Heart left ventricle (tissue), 16 donors: ENCODE measurements around the gene SECTM1. TPM values are rescaled to one million over a fixed set of nuclear protein-coding genes. Genes with fewer than 3 reads are reported as not detected.
A peak's percentile ranks its signal among the peaks of the same experiment; 100 is the strongest.

ENCODE experiments used
- ATAC-seq, 4 donors: fragments of 200-7000 bp; cut with Tn5 transposase; one replicate each; pipeline ENCODE4 v1.9.1; 2020 to 2022; ENCODE audit warnings: moderate library complexity in 4 of 4, mild to moderate bottlenecking in 3 of 4, moderate number of reproducible peaks in 1 of 4
- DNase-seq, 5 donors: peaks; one replicate each; pipeline ENCODE4 v3.0.0-alpha.2; 2020
- H3K27ac ChIP-seq, 12 donors: fragments of 200-600 bp; sonication (generic) in 4 of 12; one replicate each; pipeline versions ENCODE4 v1.5.0 to v1.8.0; 2016 to 2022; ENCODE audit warnings: mild to moderate bottlenecking in 2 of 12
- H3K27me3 ChIP-seq, 9 donors: fragments of 200-600 bp; sonication (generic) in 2 of 9; one replicate each; pipeline versions ENCODE4 v1.5.1 to v1.8.0; 2016 to 2022; ENCODE audit warnings: mild to moderate bottlenecking in 3 of 9
- H3K36me3 ChIP-seq, 9 donors: fragments of 200-600 bp; sonication (generic) in 2 of 9; one replicate each; pipeline versions ENCODE4 v1.5.0 to v1.8.0; 2018 to 2022; ENCODE audit warnings: mild to moderate bottlenecking in 2 of 9
- H3K4me1 ChIP-seq, 12 donors: fragments of 200-600 bp; sonication (generic) in 4 of 12; one replicate each; pipeline versions ENCODE4 v1.5.0 to v1.8.0; 2016 to 2022; ENCODE audit warnings: mild to moderate bottlenecking in 3 of 12
- H3K4me3 ChIP-seq, 12 donors: fragments of 200-600 bp; sonication (generic) in 4 of 12; one replicate each; pipeline versions ENCODE4 v1.5.0 to v1.8.0; 2017 to 2022; ENCODE audit warnings: mild to moderate bottlenecking in 9 of 12, moderate library complexity in 4 of 12
- H3K9me3 ChIP-seq, 12 donors: fragments of 200-600 bp; sonication (generic) in 4 of 12; one replicate each; pipeline versions ENCODE4 v1.5.0 to v1.8.0; 2016 to 2022; ENCODE audit warnings: mild to moderate bottlenecking in 1 of 12
- POLR2A ChIP-seq, 2 donors: fragments of 450-650 bp; IDR thresholded peaks; one replicate each; pipeline ENCODE4 v1.6.1; 2017; ENCODE audit warnings: antibody characterized with exemption in 2 of 2, mild to moderate bottlenecking in 2 of 2, moderate library complexity in 2 of 2
- WGBS, 4 donors: extraction: QIAGEN DNeasy Blood & Tissue Kit in 2 of 4; methylation state at CpG; one replicate each; pipeline versions ENCODE4 v1.1.5 to v1.1.7; 2013 to 2018; 5-methylcytosine and 5-hydroxymethylcytosine counted together
- intact Hi-C, 10 donors: fragments of 100-400 bp; cut with DNase I; formaldehyde crosslinking; loops; one replicate each; pipeline versions ENCODE4 v1.11.1 to v1.14.2; 2022
- polyA plus RNA-seq, 2 donors: library from polyadenylated mRNA; stranded (reverse); fragments of 200-250 nt; gene quantifications; one replicate each; pipeline ENCODE4 v1.2.3, GENCODE V29; 2013
- total RNA-seq, 9 donors: library from RNA; depleted of rRNA in 2 of 9; stranded (reverse); fragments of >200 nt in 2 of 9; fragmentation: NEBNext Ultra II Directional in 3 of 9; extraction: Animal tissue kit (Norgen Biotek cat#: 25700) in 3 of 9; gene quantifications; one replicate each; pipeline versions ENCODE4 v1.1.0 to v1.2.4, GENCODE V29; 2016 to 2023
- TF ChIP-seq, protein P1 (sequence below), 12 donors: fragments of 200-600 bp; sonication (generic) in 4 of 12; IDR thresholded peaks; one replicate each; pipeline versions ENCODE4 v1.5.0 to v1.8.0; 2018 to 2022; ENCODE audit warnings: antibody characterized with exemption in 12 of 12, mild to moderate bottlenecking in 5 of 12
- donor health status: ischemic (EF 13 %, LVEDD 7.1; RV severe dilation, severe dysfunction).
- donor health status: healthy with polysubstance abuse.
- donor health status: DM: no; HTN: yes; CAD: no.
- donor health status: DM: no; HTN: no; CAD: no.
- donor health status: ischemic (EF 25% LVEDD 6.9; RV normal size, moderate dysfunction).
- donor health status: ischemic (EF 25% LVEDD 5.7; RV mildly dilated, moderate dysfunction).
- donor health status: healthy.
- donor health status: DM: yes; HTN: yes; CAD: no.
- donor health status: ischemic (EF 35%, LVEDD 5.7; RV mildly dilated, moderate dysfunction).
- donor health status: nonischemic (EF 11% LVEDD 7.7; RV severe dilation, severe dysfunction).
- donor health status: DM: yes; HTN: yes; CAD: no.
- donor health status: PGD.
- donor health status: ischemic (EF 29% LVEDD 5.4; RV normal size, mild dysfunction).
- donor health status: nonischemic (EF 23%, LVEDD 6.1; RV moderate dilation, normal function).

Gene SECTM1
- total and polyA plus RNA-seq, 11 donors = 2.3 to 41.6 (median 3.4) TPM

DNA sequence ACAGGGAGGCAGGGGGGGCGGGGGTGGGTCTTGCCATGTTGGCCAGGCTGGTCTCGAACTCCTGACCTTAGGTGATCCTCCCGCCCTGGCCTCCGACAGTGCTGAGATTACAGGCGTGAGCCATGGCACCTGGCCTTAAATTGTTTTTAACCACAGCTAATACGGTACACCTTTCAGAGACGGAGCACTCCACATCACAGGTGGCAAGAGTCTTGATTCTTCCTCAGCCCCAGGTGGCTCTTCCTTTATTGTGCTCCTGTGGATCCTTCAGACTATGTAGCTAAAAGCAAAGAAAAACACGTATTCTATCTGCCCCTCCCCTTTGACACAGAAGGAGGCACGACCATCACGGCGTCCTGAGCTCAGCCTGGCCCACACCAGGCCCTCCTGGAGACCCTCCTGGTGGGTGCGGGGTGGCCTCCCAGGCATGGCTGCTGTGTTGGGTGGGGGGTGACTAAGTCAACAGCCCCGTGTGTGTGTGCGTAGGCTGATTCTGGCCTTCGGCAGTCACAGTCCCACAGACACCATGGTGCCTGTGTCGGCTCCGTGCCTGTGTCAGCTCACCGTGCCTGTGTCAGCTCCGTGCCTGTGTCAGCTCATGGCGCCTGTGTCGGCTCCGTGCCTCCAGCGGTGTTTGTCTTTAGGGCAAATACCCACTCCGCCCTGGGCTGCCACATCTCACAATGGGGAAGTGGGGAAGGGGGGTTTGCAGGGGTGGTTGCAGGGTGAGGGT, 10.8 kb upstream of the SECTM1 start:
- Histone ChIP-seq H3K9me3 (no peaks in the 10 kb centered on the region), H3K4me3 (no peak overlapping the region), H3K36me3 (no peaks in the 10 kb centered on the region), H3K27ac (no peak overlapping the region), H3K27me3 (peaks cover 0 to 3% (median 0%) of the 10 kb centered on the region in 9 donors), H3K4me1 (peaks cover 0 to 8% (median 3%) of the 10 kb centered on the region in 12 donors)
- intact Hi-C loops = no loop called here
- 74 to 90% (median 88%) methylated on average over 16 to 24 of the region's 24 CpGs for WGBS, 4 donors
- ATAC-seq = no peak
- no peak for DNase-seq
- no peak for TF ChIP-seq POLR2A (IDR thresholded peaks at IDR 0.05)
- TF ChIP-seq, protein P1, sequence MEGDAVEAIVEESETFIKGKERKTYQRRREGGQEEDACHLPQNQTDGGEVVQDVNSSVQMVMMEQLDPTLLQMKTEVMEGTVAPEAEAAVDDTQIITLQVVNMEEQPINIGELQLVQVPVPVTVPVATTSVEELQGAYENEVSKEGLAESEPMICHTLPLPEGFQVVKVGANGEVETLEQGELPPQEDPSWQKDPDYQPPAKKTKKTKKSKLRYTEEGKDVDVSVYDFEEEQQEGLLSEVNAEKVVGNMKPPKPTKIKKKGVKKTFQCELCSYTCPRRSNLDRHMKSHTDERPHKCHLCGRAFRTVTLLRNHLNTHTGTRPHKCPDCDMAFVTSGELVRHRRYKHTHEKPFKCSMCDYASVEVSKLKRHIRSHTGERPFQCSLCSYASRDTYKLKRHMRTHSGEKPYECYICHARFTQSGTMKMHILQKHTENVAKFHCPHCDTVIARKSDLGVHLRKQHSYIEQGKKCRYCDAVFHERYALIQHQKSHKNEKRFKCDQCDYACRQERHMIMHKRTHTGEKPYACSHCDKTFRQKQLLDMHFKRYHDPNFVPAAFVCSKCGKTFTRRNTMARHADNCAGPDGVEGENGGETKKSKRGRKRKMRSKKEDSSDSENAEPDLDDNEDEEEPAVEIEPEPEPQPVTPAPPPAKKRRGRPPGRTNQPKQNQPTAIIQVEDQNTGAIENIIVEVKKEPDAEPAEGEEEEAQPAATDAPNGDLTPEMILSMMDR (IDR thresholded peaks at IDR 0.05) = no peak

DNA sequence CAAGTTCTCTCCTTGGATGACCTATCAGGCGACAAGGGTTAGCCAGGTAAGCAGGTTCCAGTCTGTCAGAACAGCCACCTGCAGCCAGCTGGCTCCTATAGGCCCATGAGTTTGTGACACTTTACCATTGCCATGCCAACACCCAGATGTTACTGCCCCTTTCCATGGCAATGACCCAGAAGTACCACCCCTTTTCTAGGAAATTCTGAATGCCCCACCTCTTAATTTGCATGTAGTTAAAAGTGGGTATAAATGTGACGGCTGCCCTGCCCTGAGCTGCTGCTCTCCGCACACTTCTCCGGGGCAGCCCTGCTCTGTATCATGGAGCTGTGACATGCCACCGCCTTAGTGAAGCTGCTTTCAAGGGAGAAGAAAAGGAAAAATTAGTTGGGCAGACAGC, 10.0 kb upstream of the SECTM1 start:
- Histone ChIP-seq H3K4me3 (no peak overlapping the region), H3K27me3 (peaks cover 0 to 3% (median 0%) of the 10 kb centered on the region in 9 donors), H3K9me3 (no peaks in the 10 kb centered on the region), H3K27ac (no peak overlapping the region), H3K36me3 (no peaks in the 10 kb centered on the region), H3K4me1 (peaks cover 0 to 12% (median 9%) of the 10 kb centered on the region in 12 donors)
- intact Hi-C loops = no loop called here
- TF ChIP-seq POLR2A (IDR thresholded peaks at IDR 0.05) = no peak
- TF ChIP-seq, protein P1 (IDR thresholded peaks at IDR 0.05) = no peak
- 92 to 98% (median 94%) methylated on average over 5 of the region's 5 CpGs for WGBS, 4 donors
- DNase-seq (no peak), ATAC-seq (no peak)

DNA sequence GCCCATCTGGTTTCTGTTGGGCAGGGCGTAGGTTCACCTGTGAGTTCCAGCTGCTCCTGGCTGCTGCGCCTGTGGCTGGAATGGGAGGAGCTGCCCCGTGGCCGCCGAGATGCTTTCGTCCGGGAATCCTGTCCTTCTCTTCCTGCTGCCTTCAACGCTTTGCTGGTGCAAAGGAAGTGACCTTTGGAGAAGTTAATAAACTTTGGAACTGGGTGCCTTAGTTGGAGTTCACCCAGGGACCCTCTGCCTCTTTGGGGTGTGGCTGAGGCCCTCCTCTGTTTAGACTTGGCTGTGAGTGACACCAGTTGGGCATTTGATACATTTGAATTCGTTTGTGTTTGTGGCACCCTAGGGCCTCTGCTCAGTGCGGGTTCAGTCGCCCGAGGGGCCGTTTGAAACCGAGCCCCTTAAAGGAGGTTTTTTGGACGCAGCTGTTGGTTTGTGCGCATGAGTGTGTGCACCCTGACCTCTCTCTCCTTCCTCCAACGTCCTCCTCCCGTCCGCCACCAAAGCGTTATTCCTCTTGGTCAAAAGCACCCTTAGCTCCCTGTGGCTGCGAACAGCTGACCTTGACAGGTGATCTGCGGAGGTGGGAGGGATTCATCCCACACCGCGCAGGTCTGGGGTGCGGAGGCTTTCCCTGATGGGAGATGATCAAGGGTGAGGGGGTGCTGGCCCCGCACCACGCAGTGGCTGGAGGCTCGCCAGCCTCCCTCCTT, 9.0 kb upstream of the SECTM1 start:
- intact Hi-C loops = no loop called here
- ATAC-seq = no peak
- no peaks in the 10 kb centered on the region for H3K9me3 ChIP-seq
- DNase-seq = peak in 1 of 5 donors; percentile 19
- H3K4me3 ChIP-seq = no peak overlapping the region
- H3K27me3 ChIP-seq = peaks cover 0 to 3% (median 0%) of the 10 kb centered on the region in 9 donors
- no peaks in the 10 kb centered on the region for H3K36me3 ChIP-seq
- TF ChIP-seq, protein P1 (IDR thresholded peaks at IDR 0.05) = no peak
- TF ChIP-seq POLR2A (IDR thresholded peaks at IDR 0.05) = no peak
- 70 to 83% (median 75%) methylated on average over 23 to 28 of the region's 28 CpGs for WGBS, 4 donors
- H3K27ac ChIP-seq = no peak overlapping the region
- H3K4me1 ChIP-seq = peaks cover 0 to 19% (median 9%) of the 10 kb centered on the region in 12 donors
